Hematopoietic multipotent progenitor cell treated with erythropoietin and hydrocortisone succinate and interleukin-3 and kit ligand, for 8 days (in vitro differentiated cells): ENCODE data around the gene TNFAIP8L1.

Source experiments
- DNase-seq: peaks from one replicate; pipeline ENCODE4 v3.0.0-alpha.2; 2015

The TNFAIP8L1 gene

GRCh38 chr19:4613254-4613751 lies 26.0 kb upstream of the TNFAIP8L1 start:
- no peak for DNase-seq

GRCh38 chr19:4618019-4618418 lies 21.3 kb upstream of the TNFAIP8L1 start:
- DNase-seq: no peak

DNA sequence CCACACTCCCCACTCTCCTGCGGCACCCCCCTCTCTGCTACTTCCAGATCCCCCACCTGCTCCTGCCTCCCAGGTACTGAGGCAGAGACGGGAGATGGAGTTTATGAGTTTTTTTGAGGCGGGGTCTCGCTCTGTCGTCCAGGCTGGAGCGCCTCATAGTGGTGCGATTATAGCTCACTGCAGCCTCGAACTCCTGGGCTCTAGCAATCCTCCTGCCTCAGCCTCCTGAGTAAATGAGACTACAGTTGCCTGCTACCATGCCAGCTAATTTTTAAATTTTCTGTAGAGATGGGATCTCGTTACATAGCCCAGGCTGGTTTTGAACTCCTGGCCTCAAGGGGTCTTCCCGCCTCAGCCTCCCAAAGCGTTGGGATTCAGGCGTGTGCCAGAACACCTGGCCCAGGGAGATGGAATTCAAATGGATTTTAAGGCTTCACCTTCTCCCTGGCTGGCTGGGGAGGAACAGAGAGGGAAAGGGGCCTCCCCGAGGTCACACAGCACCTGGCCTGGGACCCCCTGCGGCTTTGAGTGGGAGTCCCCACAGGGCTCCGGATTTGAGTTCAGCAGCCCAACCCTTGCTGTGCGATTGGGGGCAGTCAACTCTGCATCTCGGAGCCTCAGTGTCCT lies 19.5 kb upstream of the TNFAIP8L1 start:
- no peak for DNase-seq

- no peak for DNase-seq
Observed at GRCh38 chr19:4620675-4621074, 18.6 kb upstream of the TNFAIP8L1 start.

- no peak for DNase-seq
Observed at GRCh38 chr19:4622695-4623421, 16.5 kb upstream of the TNFAIP8L1 start.

GRCh38 chr19:4624301-4624700 lies 15.0 kb upstream of the TNFAIP8L1 start:
- DNase-seq: no peak

- peak; percentile 72 for DNase-seq
Observed at GRCh38 chr19:4624733-4625362, 14.5 kb upstream of the TNFAIP8L1 start.

DNA sequence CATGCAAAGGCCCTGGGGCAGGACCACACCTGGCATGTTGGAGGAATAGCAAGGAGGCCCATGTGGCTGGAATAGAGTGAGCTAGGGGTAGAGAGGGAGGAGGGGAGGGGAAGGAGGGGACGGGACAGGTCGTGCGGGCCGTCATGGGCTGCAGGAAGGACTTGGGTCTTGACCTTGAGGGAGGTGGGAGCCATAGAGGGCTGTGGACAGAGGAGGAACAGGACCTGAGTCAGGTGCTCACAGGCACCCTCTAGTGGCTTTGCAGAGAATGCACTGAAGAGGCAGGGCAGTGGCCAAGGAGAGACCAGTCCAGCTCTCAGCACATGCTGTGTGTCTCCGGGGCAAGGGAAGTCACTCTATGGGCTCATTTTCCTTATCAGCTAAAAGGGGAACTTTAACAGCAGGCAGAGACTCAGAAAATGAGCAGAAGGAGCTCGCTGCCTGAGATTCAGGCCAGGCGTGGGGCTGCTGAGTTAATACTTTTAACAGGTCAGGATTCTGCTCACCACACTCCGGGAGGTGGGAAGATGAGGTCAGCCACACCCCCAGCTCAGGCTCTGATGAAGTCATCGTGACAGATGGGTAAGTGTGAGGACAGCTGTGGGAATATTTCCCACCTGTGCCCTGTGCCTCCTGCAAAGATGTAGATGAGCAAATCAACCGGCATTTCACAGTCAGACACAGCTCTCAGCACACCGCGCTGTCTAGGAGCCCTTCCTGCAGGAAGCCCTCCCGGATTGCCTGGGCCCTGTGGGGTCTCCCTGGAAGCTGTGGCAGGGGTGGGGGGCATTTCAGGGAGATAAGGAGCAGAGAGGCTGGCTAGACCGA lies 6.0 kb upstream of the TNFAIP8L1 start:
- peak; percentile 85 for DNase-seq

GRCh38 chr19:4635754-4636116 lies 3.6 kb upstream of the TNFAIP8L1 start:
- no peak for DNase-seq

GRCh38 chr19:4636151-4636717 lies 3.1 kb upstream of the TNFAIP8L1 start:
- peak; percentile 35 for DNase-seq

DNA sequence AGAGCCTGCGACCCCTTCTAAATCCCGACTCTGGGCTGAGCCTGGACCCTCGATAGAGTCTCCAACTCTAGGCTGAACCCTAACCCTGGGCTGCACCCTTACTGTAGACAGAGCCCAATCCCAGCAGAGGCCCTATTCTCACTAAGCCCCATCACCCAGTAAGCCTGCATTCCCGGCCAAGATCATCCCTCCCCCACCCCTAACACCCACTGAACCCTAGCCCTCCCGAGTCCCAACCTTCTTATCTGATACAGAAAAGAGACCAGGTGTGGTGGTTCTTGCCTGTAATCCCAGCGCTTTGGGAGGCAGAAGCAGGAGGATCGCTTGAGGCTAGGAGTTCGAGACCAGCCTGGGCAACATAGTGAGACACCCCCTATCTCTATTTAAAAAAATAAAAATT lies 2.6 kb upstream of the TNFAIP8L1 start:
- no peak for DNase-seq

DNA sequence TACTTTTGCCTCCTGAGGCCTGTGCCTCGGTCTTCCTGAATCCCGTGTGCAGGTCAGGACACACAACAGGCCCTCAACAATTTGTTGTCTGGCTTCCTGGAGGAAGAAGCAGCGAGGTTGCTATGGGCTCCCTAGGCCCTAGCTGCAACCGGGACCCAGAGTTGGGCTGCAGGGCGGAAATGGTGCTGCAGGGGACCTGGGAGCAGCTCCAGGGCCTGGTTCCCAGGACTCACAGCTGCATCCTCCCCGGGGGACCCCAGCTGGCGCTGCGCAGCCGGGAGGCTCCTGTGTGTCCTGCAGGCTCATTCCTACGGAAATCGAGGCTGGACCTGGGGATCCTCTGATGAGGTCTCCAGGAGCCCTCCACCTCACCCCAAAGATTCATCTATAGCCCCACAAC lies 999 bp upstream of the TNFAIP8L1 start:
- no peak for DNase-seq

GRCh38 chr19:4639531-4640246 lies 373 bp downstream of the TNFAIP8L1 start:
- no peak for DNase-seq

DNA sequence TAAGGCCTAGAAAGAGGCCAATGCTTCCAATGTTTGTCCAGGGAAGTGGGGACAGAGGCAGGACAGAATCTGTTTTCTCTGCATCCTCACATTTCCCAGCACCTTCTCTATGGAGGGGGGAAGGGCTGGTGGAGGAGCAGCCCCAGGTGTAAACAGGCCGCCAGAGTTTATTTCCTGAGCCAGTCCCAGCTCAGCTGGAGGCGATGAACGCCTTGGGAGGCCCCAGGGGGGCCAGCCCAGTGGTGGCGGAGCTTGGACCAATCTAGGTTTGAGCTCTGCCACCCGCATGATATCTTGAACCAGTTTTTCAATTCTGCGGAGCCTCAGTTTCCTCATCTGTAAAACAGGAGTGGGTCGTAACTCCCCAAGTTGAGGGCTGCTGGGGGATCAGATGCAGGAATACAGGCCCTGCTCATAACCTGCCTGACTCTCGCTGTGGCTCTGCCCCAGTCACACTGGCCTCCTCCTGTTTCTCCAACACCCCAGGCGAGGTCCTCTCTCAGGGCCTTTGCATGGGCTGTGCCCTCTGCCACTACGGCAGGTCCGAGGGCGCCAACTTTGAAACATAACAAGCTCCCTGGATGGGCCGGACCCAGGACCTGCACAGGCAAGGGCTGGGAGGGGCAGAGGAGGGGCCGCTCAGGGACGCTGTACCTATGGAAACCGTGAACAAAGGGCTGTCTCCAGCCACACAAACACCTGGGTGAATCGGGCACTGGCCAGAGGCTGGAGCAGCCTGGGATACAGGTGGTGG lies 1.1 kb downstream of the TNFAIP8L1 start:
- no peak for DNase-seq

DNA sequence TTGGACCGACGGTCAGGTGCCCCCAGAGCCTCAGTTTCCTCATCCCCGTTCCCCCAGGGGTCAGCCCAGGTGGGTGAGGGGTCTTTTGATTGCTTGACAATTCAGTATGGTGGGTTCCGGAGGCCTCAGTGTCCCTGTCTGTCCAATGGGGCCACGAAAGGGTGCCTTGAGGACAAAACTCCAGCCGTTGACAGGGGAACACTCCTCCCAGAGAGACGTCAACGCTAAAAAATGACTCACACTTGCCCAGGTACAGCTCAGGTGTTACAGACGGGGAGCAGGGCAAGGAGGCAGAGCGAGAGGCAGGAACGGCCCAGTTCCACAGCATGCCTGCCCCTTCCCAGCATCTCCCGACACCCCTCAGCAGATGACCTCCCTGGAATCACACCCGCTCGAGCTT lies 1.8 kb downstream of the TNFAIP8L1 start:
- DNase-seq: no peak

- DNase-seq: no peak
Observed at GRCh38 chr19:4642625-4643024, 3.3 kb downstream of the TNFAIP8L1 start.

- no peak for DNase-seq
Observed at GRCh38 chr19:4645718-4646117, 6.4 kb downstream of the TNFAIP8L1 start.

- no peak for DNase-seq
Observed at GRCh38 chr19:4647676-4648644, 8.6 kb downstream of the TNFAIP8L1 start.

- DNase-seq: no peak
Observed at GRCh38 chr19:4649392-4650047, 10.2 kb downstream of the TNFAIP8L1 start.

GRCh38 chr19:4650159-4650558 lies 10.8 kb downstream of the TNFAIP8L1 start:
- no peak for DNase-seq
